OCI-LY7 (cell line): ENCODE data around the gene UBE4A.

Experiments
- CTCF ChIP-seq: fragments of 200-600 bp; sonication (generic); conservative IDR thresholded peaks from 2 replicates; pipeline ENCODE4 v1.5.1; 2014; ENCODE audit warnings: mild to moderate bottlenecking, antibody characterized with exemption, low read length, moderate library complexity, mixed read lengths
- EZH2phosphoT487 ChIP-seq: fragments of 200-600 bp; sonication (generic); IDR thresholded peaks from 2 replicates; pipeline ENCODE4 v1.6.1; 2018; ENCODE audit warnings: low read depth, borderline replicate concordance, mild to moderate bottlenecking, mixed run types, antibody characterized with exemption, low read length, moderate library complexity, mixed read lengths

GRCh38 chr11:118340449-118340848, 19.0 kb upstream of the UBE4A start:
- no peak for TF ChIP-seq CTCF
- TF ChIP-seq EZH2phosphoT487, result no peak
